Measurements from ENCODE around the gene RHBG. TPM values are rescaled to one million over a fixed set of nuclear protein-coding genes. Genes with fewer than 3 reads are reported as not detected.
A peak's percentile ranks its signal among the peaks of the same experiment; 100 is the strongest.

Gene RHBG
- total RNA-seq, 1 donor from 2014 or later = not detected

- no peak for DNase-seq
These were observed 59.8 kb downstream of the RHBG start for GRCh38 chr1:156428746-156429288.

- DNase-seq = peak; percentile 58
These were observed 60.5 kb downstream of the RHBG start for GRCh38 chr1:156429313-156430060.

GRCh38 chr1:156430303-156430702 lies 61.3 kb downstream of the RHBG start:
- DNase-seq = no peak

- DNase-seq = no peak
These were observed 61.9 kb downstream of the RHBG start for GRCh38 chr1:156430866-156431265.

- DNase-seq = no peak
These were observed 62.4 kb downstream of the RHBG start for GRCh38 chr1:156431366-156431765.

GRCh38 chr1:156431769-156432668 lies 63.0 kb downstream of the RHBG start:
- no peak for DNase-seq

- DNase-seq = no peak
These were observed 63.6 kb downstream of the RHBG start for GRCh38 chr1:156432669-156433018.

GRCh38 chr1:156433032-156433431 lies 64.0 kb downstream of the RHBG start:
- DNase-seq = no peak

- no peak for DNase-seq
These were observed 64.6 kb downstream of the RHBG start for GRCh38 chr1:156433602-156434001.

Small RNA genes within 50 kb of the gene (small RNA-seq; reads per million reads assigned to genes)
- gene MIR9-1 = 0.73 reads per million, percentile 64 among the genes with 10 or more reads in this experiment

Other genes starting within 250 kb of the RHBG start
- gene SEMA4A, start 215.6 kb upstream of the RHBG start, total RNA-seq = 13.6 TPM
- gene SLC25A44, start 175.1 kb upstream of the RHBG start, total RNA-seq = 9.7 TPM
- gene PMF1, start 156.2 kb upstream of the RHBG start, total RNA-seq = 29.2 TPM
- not detected for gene BGLAP, start 127.0 kb upstream of the RHBG start, total RNA-seq
- gene PAQR6, start 121.2 kb upstream of the RHBG start, total RNA-seq = 8.6 TPM
- 31.2 TPM for gene SMG5, start 86.4 kb upstream of the RHBG start, total RNA-seq
- gene TMEM79, start 84.9 kb upstream of the RHBG start, total RNA-seq = 0.78 TPM
- gene GLMP, start 73.5 kb upstream of the RHBG start, total RNA-seq = 12.5 TPM
- gene VHLL, start 69.9 kb upstream of the RHBG start, total RNA-seq = 0.94 TPM
- gene CCT3, start 30.9 kb upstream of the RHBG start, total RNA-seq = 352 TPM
- gene TSACC, start 30.7 kb upstream of the RHBG start, total RNA-seq = not detected
- 3.7 TPM for gene MEF2D, start 131.6 kb downstream of the RHBG start, total RNA-seq
- 1.1 TPM for gene IQGAP3, start 203.4 kb downstream of the RHBG start, total RNA-seq
- gene TTC24, start 210.5 kb downstream of the RHBG start, total RNA-seq = not detected
- 26.5 TPM for gene NAXE, start 222.6 kb downstream of the RHBG start, total RNA-seq
- 10.3 TPM for gene GPATCH4, start 232.3 kb downstream of the RHBG start, total RNA-seq

Data from occipital lobe (tissue), 3 donors.